Caco-2 (cell line): ENCODE measurements around the gene ZNF629. TPM values are rescaled to one million over a fixed set of nuclear protein-coding genes. Genes with fewer than 3 reads are reported as not detected.

ENCODE experiments used
- BruUV-seq: library from RNA; stranded (reverse); fragments of 400-500 nt; replicated peaks from 2 replicates; lab custom pipeline; 2021; lab: Mats Ljungman, UMichigan
- CTCF ChIA-PET: fragments of 300-600 bp; sonication (Branson Sonifier 250); formaldehyde crosslinking; loops from one replicate; lab custom pipeline; 2022; ENCODE audit warnings: antibody characterized with exemption; lab: Charles Lee
- POLR2A ChIA-PET: fragments of 300-600 bp; sonication (Branson Sonifier 250); formaldehyde crosslinking; loops from one replicate; lab custom pipeline; 2022; ENCODE audit warnings: antibody characterized with exemption; lab: Charles Lee
- DNase-seq, 2 experiments: peaks; one replicate each; pipeline versions ENCODE4 v3.0.0 to v3.0.0-alpha.2; 2020 to 2022
- H3K27me3 ChIP-seq: replicated peaks from 2 replicates; pipeline ENCODE4 v1.6.0; 2011; ENCODE audit warnings: low read length; ENCODE audit not compliant: control insufficient read depth, insufficient read depth
- H3K36me3 ChIP-seq: 2 replicates; pipeline ENCODE4 v1.5.1; 2011; ENCODE audit warnings: low read length; ENCODE audit not compliant: control insufficient read depth, insufficient read depth
- H3K4me1 ChIP-seq: fragments of 250-450 bp; sonication (Bioruptor Pico); 2 replicates; pipeline ENCODE4 v1.5.1; 2020; ENCODE audit warnings: mild to moderate bottlenecking
- H3K4me3 ChIP-seq: 2 replicates; pipeline ENCODE4 v1.5.1; 2011; ENCODE audit warnings: low read depth, mild to moderate bottlenecking, control low read depth, low read length
- H3K9me3 ChIP-seq: fragments of 250-450 bp; sonication (Bioruptor Pico); 2 replicates; pipeline ENCODE4 v1.5.1; 2020; ENCODE audit warnings: mild to moderate bottlenecking, moderate library complexity
- H3K27ac Mint-ChIP-seq: one replicate; pipeline ENCODE4 v1.8.0; 2022; ENCODE audit warnings: mixed read lengths; ENCODE audit not compliant: unreplicated experiment
- H3K27me3 Mint-ChIP-seq: one replicate; pipeline ENCODE4 v1.8.0; 2022; ENCODE audit warnings: mixed read lengths; ENCODE audit not compliant: insufficient read depth, unreplicated experiment
- H3K36me3 Mint-ChIP-seq: one replicate; pipeline ENCODE4 v1.8.0; 2022; ENCODE audit warnings: mild to moderate bottlenecking, mixed read lengths; ENCODE audit not compliant: insufficient read depth, unreplicated experiment
- H3K4me1 Mint-ChIP-seq: one replicate; pipeline ENCODE4 v1.8.0; 2022; ENCODE audit warnings: low read depth, mixed read lengths; ENCODE audit not compliant: unreplicated experiment
- H3K4me3 Mint-ChIP-seq: one replicate; pipeline ENCODE4 v1.8.0; 2022; ENCODE audit warnings: mild to moderate bottlenecking, moderate library complexity, mixed read lengths; ENCODE audit not compliant: unreplicated experiment
- H3K9me3 Mint-ChIP-seq: one replicate; pipeline ENCODE4 v1.8.0; 2022; ENCODE audit warnings: mixed read lengths; ENCODE audit not compliant: unreplicated experiment
- intact Hi-C: fragments of 100-400 bp; cut with micrococcal nuclease; formaldehyde crosslinking; loops from one replicate; pipeline ENCODE4 v1.10.0; 2022; ENCODE audit not compliant: unreplicated experiment
- total RNA-seq: library from RNA; stranded (reverse); gene quantifications from 2 replicates; pipeline ENCODE4 v1.2.3, GENCODE V29; 2022
- TF ChIP-seq, protein P1 (sequence below), 2 experiments: fragments of 200-600 bp in 1 of 2; IDR thresholded peaks; 1 replicate in 1 of 2; 2 replicates in 1 of 2; pipeline versions ENCODE4 v1.5.1 to v1.8.0; 2011 to 2022; ENCODE audit warnings: antibody characterized with exemption in 1 of 2, control low read depth in 1 of 2, inconsistent platforms in 1 of 2, low read depth in 1 of 2, low read length in 1 of 2, mild to moderate bottlenecking in 1 of 2, moderate library complexity in 1 of 2; ENCODE audit not compliant: insufficient read depth in 1 of 2, severe bottlenecking in 1 of 2, unreplicated experiment in 1 of 2

Gene ZNF629
- total RNA-seq, 1 experiment from 2014 or later = 20.6 TPM

DNA sequence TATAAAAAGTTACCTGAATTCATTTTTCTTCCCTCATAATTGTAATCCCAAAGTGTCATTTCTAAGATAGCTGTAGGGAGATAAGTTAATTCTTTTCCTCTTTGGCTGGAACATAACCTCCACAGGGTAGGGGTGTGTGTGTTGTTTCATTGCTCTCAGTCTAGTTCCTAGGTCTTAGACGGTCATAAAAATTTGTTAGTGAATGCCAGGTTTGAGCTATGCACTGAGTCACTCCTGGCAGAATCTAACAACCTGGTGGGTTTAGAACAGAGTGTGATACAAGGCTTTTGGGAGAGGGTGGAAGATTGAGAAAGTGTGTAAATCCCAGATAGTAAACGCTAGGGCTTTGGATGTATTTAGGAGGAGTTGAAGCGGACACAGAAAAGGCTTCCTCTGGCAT, 39.7 kb downstream of the ZNF629 start:
- intact Hi-C loops = loop anchor here (10.0 kb wide), 1 partner anchor 93 kb away; the partner anchor contains the start of genes FBRS and PRR14
- no peaks in the 10 kb centered on the region for H3K9me3 ChIP-seq
- Mint-ChIP-seq H3K27me3 (no peaks in the 10 kb centered on the region), H3K4me3 (peak overlapping the region; percentile 68), H3K36me3 (peaks cover 64% of the 10 kb centered on the region), H3K4me1 (peaks cover 21% of the 10 kb centered on the region), H3K27ac (peak overlapping the region; percentile 64), H3K9me3 (no peaks in the 10 kb centered on the region)
- no peak for DNase-seq
- POLR2A ChIA-PET = interaction anchor here (1.0 to 2.5 kb wide), 4 partner anchors 11 to 92 kb away, joined by 3 to 10 read pairs (median 4); no protein-coding TSS in a partner anchor
- peak overlapping the region; percentile 49 for H3K4me3 ChIP-seq
- TF ChIP-seq, protein P1, sequence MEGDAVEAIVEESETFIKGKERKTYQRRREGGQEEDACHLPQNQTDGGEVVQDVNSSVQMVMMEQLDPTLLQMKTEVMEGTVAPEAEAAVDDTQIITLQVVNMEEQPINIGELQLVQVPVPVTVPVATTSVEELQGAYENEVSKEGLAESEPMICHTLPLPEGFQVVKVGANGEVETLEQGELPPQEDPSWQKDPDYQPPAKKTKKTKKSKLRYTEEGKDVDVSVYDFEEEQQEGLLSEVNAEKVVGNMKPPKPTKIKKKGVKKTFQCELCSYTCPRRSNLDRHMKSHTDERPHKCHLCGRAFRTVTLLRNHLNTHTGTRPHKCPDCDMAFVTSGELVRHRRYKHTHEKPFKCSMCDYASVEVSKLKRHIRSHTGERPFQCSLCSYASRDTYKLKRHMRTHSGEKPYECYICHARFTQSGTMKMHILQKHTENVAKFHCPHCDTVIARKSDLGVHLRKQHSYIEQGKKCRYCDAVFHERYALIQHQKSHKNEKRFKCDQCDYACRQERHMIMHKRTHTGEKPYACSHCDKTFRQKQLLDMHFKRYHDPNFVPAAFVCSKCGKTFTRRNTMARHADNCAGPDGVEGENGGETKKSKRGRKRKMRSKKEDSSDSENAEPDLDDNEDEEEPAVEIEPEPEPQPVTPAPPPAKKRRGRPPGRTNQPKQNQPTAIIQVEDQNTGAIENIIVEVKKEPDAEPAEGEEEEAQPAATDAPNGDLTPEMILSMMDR (IDR thresholded peaks at IDR 0.05; ENCODE audit: insufficient read depth in 1 of 2, low read depth in 1 of 2, low read length in 1 of 2, severe bottlenecking in 1 of 2, unreplicated experiment in 1 of 2) = no peak
- no peaks in the 10 kb centered on the region for H3K27me3 ChIP-seq
- BruUV-seq = no TSS peak
- CTCF ChIA-PET = interaction anchor here (0.8 to 1.1 kb wide), 2 partner anchors 30 to 67 kb away, joined by 5 to 6 read pairs; no protein-coding TSS in a partner anchor
- no peaks in the 10 kb centered on the region; the same call in 1 of the 2 replicates for H3K36me3 ChIP-seq
- peaks cover 11% of the 10 kb centered on the region for H3K4me1 ChIP-seq

DNA sequence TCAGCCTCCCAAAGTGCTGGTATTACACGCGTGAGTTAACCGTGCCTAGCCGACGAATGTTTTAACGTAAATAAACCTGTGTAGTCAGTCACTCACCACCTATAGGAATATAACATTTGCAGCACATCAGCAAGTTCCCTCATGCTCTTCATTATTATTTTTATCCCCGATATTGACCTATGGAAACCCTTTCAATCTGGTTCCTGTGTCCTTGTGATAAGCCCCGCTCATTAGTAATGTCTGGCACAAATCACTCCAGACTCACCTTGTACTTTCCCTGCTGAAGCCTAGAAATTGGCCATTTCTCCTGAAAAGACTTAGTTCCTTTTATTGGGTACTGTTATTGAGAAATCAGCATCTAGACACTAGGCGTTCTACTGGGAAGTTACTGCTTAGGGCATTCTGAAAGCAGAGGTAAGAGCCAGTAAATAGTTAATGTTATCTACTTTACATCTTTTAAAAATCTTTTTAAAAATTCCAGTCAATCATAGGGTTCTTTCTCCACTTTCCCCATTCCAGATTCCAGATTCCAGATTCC, 40.3 kb downstream of the ZNF629 start:
- TF ChIP-seq, protein P1 (IDR thresholded peaks at IDR 0.05; ENCODE audit: insufficient read depth in 1 of 2, low read depth in 1 of 2, low read length in 1 of 2, severe bottlenecking in 1 of 2, unreplicated experiment in 1 of 2) = no peak
- no peaks in the 10 kb centered on the region for H3K9me3 Mint-ChIP-seq

DNA sequence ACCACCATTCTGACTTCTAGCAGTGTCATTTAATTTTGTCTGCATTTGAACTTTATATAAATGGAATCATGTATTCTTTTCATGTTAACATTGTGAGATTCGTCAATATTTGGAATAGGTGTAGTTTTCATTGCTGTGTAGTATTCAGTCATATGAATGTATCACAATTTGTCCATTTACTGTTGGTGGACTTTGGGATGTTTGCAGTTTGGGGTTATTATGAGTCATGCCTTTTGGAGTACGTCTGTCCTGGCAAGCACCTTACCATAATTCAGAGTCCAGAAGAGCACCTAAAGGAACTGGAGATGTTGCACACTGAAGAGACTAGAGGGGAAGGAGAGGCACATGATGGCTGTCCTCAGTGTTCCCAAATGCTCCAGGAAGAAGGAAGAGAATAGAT, 41.9 kb downstream of the ZNF629 start:
- Histone ChIP-seq H3K4me3 (no peak overlapping the region), H3K4me1 (peaks cover 31% of the 10 kb centered on the region), H3K36me3 (peaks cover 2% of the 10 kb centered on the region), H3K9me3 (no peaks in the 10 kb centered on the region), H3K27me3 (no peaks in the 10 kb centered on the region)
- Mint-ChIP-seq H3K4me1 (peaks cover 43% of the 10 kb centered on the region), H3K4me3 (no peak overlapping the region), H3K9me3 (no peaks in the 10 kb centered on the region), H3K27me3 (no peaks in the 10 kb centered on the region), H3K36me3 (peaks cover 68% of the 10 kb centered on the region), H3K27ac (peak overlapping the region; percentile 16)
- TF ChIP-seq, protein P1 (IDR thresholded peaks at IDR 0.05; ENCODE audit: insufficient read depth in 1 of 2, low read depth in 1 of 2, low read length in 1 of 2, severe bottlenecking in 1 of 2, unreplicated experiment in 1 of 2) = no peak
- POLR2A ChIA-PET = no interaction called here
- DNase-seq = no peak
- no TSS peak for BruUV-seq
- intact Hi-C loops = loop anchor here (10.0 kb wide), 1 partner anchor 90 kb away; the partner anchor contains the start of genes FBRS and PRR14
- CTCF ChIA-PET = no interaction called here

More for the DNA sequence above, 40.3 kb downstream of the ZNF629 start:
- H3K4me1 ChIP-seq = peaks cover 14% of the 10 kb centered on the region
- Mint-ChIP-seq H3K36me3 (peaks cover 69% of the 10 kb centered on the region), H3K4me1 (peaks cover 27% of the 10 kb centered on the region), H3K27ac (peak overlapping the region; percentile 71), H3K27me3 (no peaks in the 10 kb centered on the region), H3K4me3 (no peak overlapping the region)
- no peaks in the 10 kb centered on the region for H3K9me3 ChIP-seq
- no peaks in the 10 kb centered on the region for H3K27me3 ChIP-seq
- BruUV-seq = no TSS peak
- DNase-seq = no peak
- ChIA-PET CTCF (no interaction called here), POLR2A (interaction anchor here (2.5 kb wide), 1 partner anchor 28 kb away, joined by 10 read pairs; no protein-coding TSS in a partner anchor)
- intact Hi-C loops = loop anchor here (10.0 kb wide), 1 partner anchor 92 kb away; the partner anchor contains the start of genes FBRS and PRR14
- H3K36me3 ChIP-seq = peaks cover 2% of the 10 kb centered on the region
- H3K4me3 ChIP-seq = no peak overlapping the region
